Endothelial cell of umbilical vein (primary cell): ENCODE results near the gene LMX1A. TPM values are rescaled to one million over a fixed set of nuclear protein-coding genes. Genes with fewer than 3 reads are reported as not detected.

Source experiments
- BruUV-seq: library from RNA; stranded (reverse); fragments of 400-500 nt; replicated peaks from 2 replicates; lab custom pipeline; 2021; lab: Mats Ljungman, UMichigan
- CTCF ChIA-PET: fragments of 300-600, 350-600 bp; sonication (Branson Sonifier 250); formaldehyde crosslinking; loops from one replicate; lab custom pipeline; 2021; ENCODE audit warnings: antibody characterized with exemption, inconsistent platforms; lab: Charles Lee
- POLR2A ChIA-PET: fragments of 300-600, 350-600 bp; sonication (Branson Sonifier 250); formaldehyde crosslinking; loops from one replicate; lab custom pipeline; 2021; ENCODE audit warnings: antibody characterized with exemption, inconsistent platforms; lab: Charles Lee
- DNase-seq: peaks from one replicate; pipeline ENCODE4 v3.0.0-alpha.2; 2011; ENCODE audit warnings: low read depth, low spot score
- FAIRE-seq: peaks from 2 replicates; lab custom pipeline; 2011; peaks lifted over from hg19 to GRCh38; lab: Jason Lieb, UNC
- H2AFZ ChIP-seq: 2 replicates; pipeline ENCODE4 v1.6.0; 2012; ENCODE audit warnings: low read depth, low read length, control low read depth, inconsistent platforms
- H3K27ac ChIP-seq: 2 replicates; pipeline ENCODE4 v1.5.1; 2011; ENCODE audit warnings: low read depth, mild to moderate bottlenecking, control low read depth, low read length, moderate library complexity; ENCODE audit not compliant: insufficient read depth
- H3K27me3 ChIP-seq, 2 experiments: 2 replicates each; pipeline versions ENCODE4 v1.6.0 to v1.6.1; 2011; ENCODE audit warnings: low read length in 2 of 2, mixed read lengths in 1 of 2; ENCODE audit not compliant: control insufficient read depth in 2 of 2, insufficient read depth in 2 of 2
- H3K36me3 ChIP-seq, 2 experiments: 2 replicates in 1 of 2; 3 replicates in 1 of 2; pipeline ENCODE4 v1.5.1; 2011; ENCODE audit warnings: low read length in 2 of 2, mild to moderate bottlenecking in 1 of 2, moderate library complexity in 1 of 2; ENCODE audit not compliant: control insufficient read depth in 2 of 2, insufficient read depth in 2 of 2; ENCODE audit errors: extremely low read depth in 1 of 2
- H3K4me1 ChIP-seq: 3 replicates; pipeline ENCODE4 v1.5.1; 2011; ENCODE audit warnings: mild to moderate bottlenecking, low read length; ENCODE audit not compliant: control insufficient read depth, insufficient read depth; ENCODE audit errors: extremely low read depth
- H3K4me2 ChIP-seq: 2 replicates; pipeline ENCODE4 v1.6.1; 2011; ENCODE audit warnings: low read length, control low read depth, mixed read lengths; ENCODE audit not compliant: insufficient read depth
- H3K4me3 ChIP-seq, 3 experiments: fragments of 200-600 bp in 1 of 3; sonication (generic), shearing (Covaris generic) in 1 of 3; replicated peaks in 1 of 3; 2 replicates each; pipeline ENCODE4 v1.5.1; 2011 to 2016; ENCODE audit warnings: control low read depth in 3 of 3, low read length in 3 of 3, mild to moderate bottlenecking in 2 of 3, inconsistent platforms in 1 of 3, low read depth in 1 of 3, moderate library complexity in 1 of 3; ENCODE audit not compliant: insufficient read depth in 1 of 3
- H3K79me2 ChIP-seq: 2 replicates; pipeline ENCODE4 v1.6.0; 2012; ENCODE audit warnings: low read length, inconsistent platforms; ENCODE audit not compliant: control insufficient read depth, insufficient read depth
- H3K9ac ChIP-seq: replicated peaks from 2 replicates; pipeline ENCODE3; 2011; ENCODE audit warnings: low read length, control low read depth; ENCODE audit not compliant: insufficient read depth; ENCODE audit errors: extremely low read depth
- H3K9me1 ChIP-seq: replicated peaks from 3 replicates; pipeline ENCODE4 v1.6.0; 2011; ENCODE audit warnings: mild to moderate bottlenecking, low read length; ENCODE audit not compliant: control insufficient read depth, insufficient read depth; ENCODE audit errors: extremely low read depth
- H3K9me3 ChIP-seq: replicated peaks from 2 replicates; pipeline ENCODE4 v1.5.1; 2012; ENCODE audit warnings: low read length, inconsistent platforms; ENCODE audit not compliant: control insufficient read depth, insufficient read depth
- H4K20me1 ChIP-seq: replicated peaks from 2 replicates; pipeline ENCODE3; 2011; ENCODE audit warnings: mild to moderate bottlenecking, low read length; ENCODE audit not compliant: control insufficient read depth, insufficient read depth; ENCODE audit errors: extremely low read depth
- CTCF ChIP-seq, 2 donors: IDR thresholded peaks; 1 replicate in 1 of 2; 2 replicates in 1 of 2; pipeline ENCODE4 v1.5.1; 2011; ENCODE audit warnings: low read length in 2 of 2, mild to moderate bottlenecking in 2 of 2, moderate library complexity in 2 of 2, control low read depth in 1 of 2, inconsistent platforms in 1 of 2, low read depth in 1 of 2; ENCODE audit not compliant: insufficient read depth in 1 of 2; ENCODE audit errors: extremely low read depth in 1 of 2
- EZH2 ChIP-seq: IDR thresholded peaks from 2 replicates; pipeline ENCODE4 v1.6.1; 2012; ENCODE audit warnings: borderline replicate concordance, low read depth, mild to moderate bottlenecking, moderate library complexity, low read length, inconsistent platforms; ENCODE audit not compliant: severe bottlenecking
- FOS ChIP-seq: IDR thresholded peaks from 2 replicates; pipeline ENCODE4 v1.6.1; 2011; ENCODE audit warnings: mild to moderate bottlenecking, low read length, moderate library complexity, borderline replicate concordance; ENCODE audit not compliant: insufficient read depth
- GATA2 ChIP-seq: IDR thresholded peaks from 2 replicates; pipeline ENCODE4 v1.7.0; 2011; ENCODE audit warnings: low read depth, mild to moderate bottlenecking, moderate library complexity, mixed read lengths, low read length; ENCODE audit not compliant: insufficient read length, insufficient read depth
- JUN ChIP-seq: IDR thresholded peaks from 2 replicates; pipeline ENCODE4 v1.6.1; 2011; ENCODE audit warnings: borderline replicate concordance, low read depth; ENCODE audit not compliant: insufficient read length, insufficient read depth
- MAX ChIP-seq: IDR thresholded peaks from 2 replicates; pipeline ENCODE4 v1.6.1; 2011; ENCODE audit not compliant: insufficient read depth, insufficient read length
- MYC ChIP-seq: IDR thresholded peaks from one replicate; pipeline ENCODE4 v1.6.1; 2011; ENCODE audit warnings: mild to moderate bottlenecking, low read depth, low read length
- POLR2A ChIP-seq: IDR thresholded peaks from 2 replicates; pipeline ENCODE4 v1.6.1; 2012; ENCODE audit warnings: low read depth, mild to moderate bottlenecking, control low read depth, low read length
- POLR2AphosphoS5 ChIP-seq: IDR thresholded peaks from 2 replicates; pipeline ENCODE4 v1.6.1; 2012; ENCODE audit warnings: low read depth, mild to moderate bottlenecking, control low read depth, low read length, moderate library complexity; ENCODE audit not compliant: insufficient read depth
- dilution Hi-C: fragments of 300-500 bp; cut with MboI; formaldehyde crosslinking; loops from one replicate; pipeline ENCODE4 v1.15.0; 2019; ENCODE audit warnings: low sequenced_read_pairs; ENCODE audit not compliant: extremely low pct_ligation_motif_present
- intact Hi-C: fragments of 100-400 bp; cut with micrococcal nuclease; formaldehyde crosslinking; loops from one replicate; pipeline ENCODE4 v1.10.0; 2022
- polyA plus RNA-seq, 4 experiments: library from polyadenylated mRNA; depleted of rRNA in 3 of 4; stranded (reverse) in 3 of 4; unstranded in 1 of 4; fragments of >200 nt; gene quantifications; 2 replicates each; pipeline versions ENCODE4 v1.2.1 to v1.2.3, GENCODE V29; 2011 to 2012; ENCODE audit warnings: missing spikeins in 1 of 4
- total RNA-seq: library from RNA; stranded (reverse); gene quantifications from 2 replicates; pipeline ENCODE4 v1.2.3, GENCODE V29; 2021

Gene LMX1A
- total and polyA plus RNA-seq, 2 donors (not counting 3 experiments of a cell fraction or from before 2014, with no cell fraction given) = not detected

- no peak for FAIRE-seq
- intact Hi-C loops = no loop called here
- Histone ChIP-seq H2AFZ (no peak overlapping the region), H3K27me3 (no peaks in the 10 kb centered on the region), H3K27ac (no peak overlapping the region), H3K9ac (no peak overlapping the region), H3K4me2 (no peak overlapping the region), H3K36me3 (no peaks in the 10 kb centered on the region), H3K9me1 (no peaks in the 10 kb centered on the region), H3K79me2 (no peaks in the 10 kb centered on the region), H3K9me3 (no peaks in the 10 kb centered on the region), H4K20me1 (no peaks in the 10 kb centered on the region), H3K4me3 (no peak overlapping the region), H3K4me1 (no peaks in the 10 kb centered on the region)
- dilution Hi-C loops = no loop called here
- ChIA-PET CTCF (no interaction called here), POLR2A (no interaction called here)
- TF ChIP-seq MYC (no peak), MAX (no peak), CTCF (IDR thresholded peaks at IDR 0.05; ENCODE audit: extremely low read depth in 1 of 2, insufficient read depth in 1 of 2, low read depth in 1 of 2, low read length in 2 of 2) (no peak), GATA2 (no peak), EZH2 (no peak), FOS (no peak), POLR2AphosphoS5 (no peak), POLR2A (no peak), JUN (no peak)
- no TSS peak for BruUV-seq
- no peak for DNase-seq
Observed at GRCh38 chr1:165279882-165280281, 76.6 kb downstream of the LMX1A start.
